ENCODE results near the gene PCDHB3. TPM values are rescaled to one million over a fixed set of nuclear protein-coding genes. Genes with fewer than 3 reads are reported as not detected.
A peak's percentile ranks its signal among the peaks of the same experiment; 100 is the strongest.

Gene PCDHB3
- total and polyA plus RNA-seq, 2 of the 4 experiments (the other 2 are of a cell fraction), result 0.12 to 0.18 TPM

DNA sequence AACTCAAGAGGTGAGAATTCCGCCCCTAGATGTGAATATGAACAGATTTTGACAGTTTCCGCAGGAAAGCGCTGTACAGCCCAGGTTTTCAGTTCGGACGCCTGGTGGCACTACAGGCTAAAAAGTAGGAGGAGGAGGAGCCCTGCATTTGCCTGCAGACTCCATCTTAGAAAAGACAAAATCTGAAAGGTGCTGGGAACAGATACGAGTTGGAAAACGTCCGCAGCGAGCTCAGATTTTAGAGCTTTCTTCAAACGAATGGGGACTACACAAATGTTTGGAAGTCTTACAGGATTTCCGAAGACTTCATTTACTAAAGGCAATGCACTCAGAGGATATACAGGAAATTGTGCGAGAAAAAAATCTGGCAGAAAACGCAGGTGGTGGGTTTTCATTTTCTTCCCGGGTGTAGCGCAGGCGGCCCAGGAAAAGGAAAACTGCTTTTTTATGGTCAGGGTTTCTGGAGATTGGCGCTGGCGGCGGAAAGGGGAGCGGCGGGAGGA, 15.7 kb upstream of the PCDHB3 start:
- no peaks in the 10 kb centered on the region for H4K20me1 ChIP-seq (ENCODE audit: insufficient read depth, low read length)
- intact Hi-C loops (cut with micrococcal nuclease), result no loop called here
- no peak overlapping the region for H4K5ac ChIP-seq (ENCODE audit: low read depth, low read length)
- ChIA-PET CTCF (interaction anchor here (0.7 to 1.0 kb wide), 2 partner anchors 10 to 38 kb away, joined by 3 to 4 read pairs; partner anchors contain the start of gene PCDHB2), POLR2A (ENCODE audit: unreplicated experiment) (no interaction called here)
- H2BK15ac ChIP-seq (ENCODE audit: low read depth, low read length), result no peak overlapping the region
- H3K36me3 ChIP-seq (ENCODE audit: control insufficient read depth, insufficient read depth, low read length), result no peaks in the 10 kb centered on the region
- H4K8ac ChIP-seq (ENCODE audit: low read depth in 2 of 2, low read length in 2 of 2), result no peak overlapping the region
- DNase-seq (peak; percentile 9), ATAC-seq (ENCODE audit: low read depth) (peak; percentile 60)
- 15% methylated on average over 5 of the region's 21 CpGs; no CpG with 5 or more reads in 1 of the 2 experiments for WGBS, 2 experiments (ENCODE audit: extremely low coverage in 2 of 2, insufficient read length in 1 of 2)
- H3K4me1 ChIP-seq (ENCODE audit: control insufficient read depth, insufficient read depth, low read length), result no peaks in the 10 kb centered on the region
- TF ChIP-seq, protein P1, sequence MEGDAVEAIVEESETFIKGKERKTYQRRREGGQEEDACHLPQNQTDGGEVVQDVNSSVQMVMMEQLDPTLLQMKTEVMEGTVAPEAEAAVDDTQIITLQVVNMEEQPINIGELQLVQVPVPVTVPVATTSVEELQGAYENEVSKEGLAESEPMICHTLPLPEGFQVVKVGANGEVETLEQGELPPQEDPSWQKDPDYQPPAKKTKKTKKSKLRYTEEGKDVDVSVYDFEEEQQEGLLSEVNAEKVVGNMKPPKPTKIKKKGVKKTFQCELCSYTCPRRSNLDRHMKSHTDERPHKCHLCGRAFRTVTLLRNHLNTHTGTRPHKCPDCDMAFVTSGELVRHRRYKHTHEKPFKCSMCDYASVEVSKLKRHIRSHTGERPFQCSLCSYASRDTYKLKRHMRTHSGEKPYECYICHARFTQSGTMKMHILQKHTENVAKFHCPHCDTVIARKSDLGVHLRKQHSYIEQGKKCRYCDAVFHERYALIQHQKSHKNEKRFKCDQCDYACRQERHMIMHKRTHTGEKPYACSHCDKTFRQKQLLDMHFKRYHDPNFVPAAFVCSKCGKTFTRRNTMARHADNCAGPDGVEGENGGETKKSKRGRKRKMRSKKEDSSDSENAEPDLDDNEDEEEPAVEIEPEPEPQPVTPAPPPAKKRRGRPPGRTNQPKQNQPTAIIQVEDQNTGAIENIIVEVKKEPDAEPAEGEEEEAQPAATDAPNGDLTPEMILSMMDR (conservative IDR thresholded peaks at IDR 0.05; ENCODE audit: low read depth, low read length), result peak; percentile 31
- TF ChIP-seq RCOR1 (IDR thresholded peaks at IDR 0.05; ENCODE audit: insufficient replicate concordance, low read length), result no peak
- no peaks in the 10 kb centered on the region for H3K9me1 ChIP-seq (ENCODE audit: insufficient read depth, low read length)
- H3K23ac ChIP-seq (ENCODE audit: low read depth, low read length), result no peak overlapping the region
- no peak overlapping the region for H3K56ac ChIP-seq (ENCODE audit: extremely low read depth, insufficient read depth, low read length)
- H3K9me3 ChIP-seq (ENCODE audit: control insufficient read depth, insufficient read depth, low read length), result 0 out of 2 replicates have a peak, but pooled peaks cover 2% of the 10 kb centered on the region
- no peak overlapping the region for H3K18ac ChIP-seq (ENCODE audit: low read depth, low read length)
- H3K4me2 ChIP-seq (ENCODE audit: low read depth, low read length), result peak overlapping the region; percentile 46; the same call in 1 of the 2 replicates
- no peak overlapping the region for H2BK120ac ChIP-seq (ENCODE audit: low read depth, low read length)
- BruUV-seq (replicated peaks), result no TSS peak
- H2BK5ac ChIP-seq (ENCODE audit: low read depth, low read length, poor library complexity, severe bottlenecking), result no peak overlapping the region
- dilution Hi-C loops (cut with HindIII; ENCODE audit: low sequenced_read_pairs, unreplicated experiment), result no loop called here
- no peak overlapping the region for H3K27ac ChIP-seq (ENCODE audit: insufficient read depth, low read length)
- H2AK5ac ChIP-seq (ENCODE audit: low read depth, low read length), result no peak overlapping the region
- peak overlapping the region; percentile 48 for H3K4me3 ChIP-seq (ENCODE audit: insufficient read depth, low read depth, low read length)
- H2AK9ac ChIP-seq (replicated peaks; ENCODE audit: low read depth, low read length, poor library complexity), result no peak overlapping the region
- in situ Hi-C loops (cut with MboI; ENCODE audit: low sequenced_read_pairs), result no loop called here
- no peaks in the 10 kb centered on the region for H3K27me3 ChIP-seq (ENCODE audit: control insufficient read depth, insufficient read depth, low read length)
- no peak overlapping the region for H3K14ac ChIP-seq (replicated peaks; ENCODE audit: low read depth, low read length)
- no peak overlapping the region for H3K4ac ChIP-seq (ENCODE audit: low read depth, low read length)
- H3K9ac ChIP-seq (ENCODE audit: low read depth, low read length), result no peak overlapping the region
- H4K91ac ChIP-seq (ENCODE audit: insufficient read depth, low read depth, low read length), result no peak overlapping the region
- H2BK20ac ChIP-seq (ENCODE audit: low read depth, low read length), result no peak overlapping the region
- no peak overlapping the region for H2AFZ ChIP-seq (replicated peaks; ENCODE audit: low read length, poor library complexity)
- H3K79me1 ChIP-seq (ENCODE audit: low read depth in 1 of 2, low read length in 2 of 2), result no peaks in the 10 kb centered on the region
